Measurements from ENCODE around the gene KRTAP10-8.
"Not testable (repeated sequence)": the region's sequence is repeated elsewhere in the genome, so short reads cannot be mapped to it uniquely, and the experiment has no call there.

KRTAP10-8 gene

GRCh38 chr21:44644878-44645277 lies 33.0 kb downstream of the KRTAP10-8 start:
- TF ChIP-seq CTCF (IDR thresholded peaks at IDR 0.05; ENCODE audit: low read length, missing control alignments) = no peak
- DNase-seq (ENCODE audit: low read depth) = no peak

DNA sequence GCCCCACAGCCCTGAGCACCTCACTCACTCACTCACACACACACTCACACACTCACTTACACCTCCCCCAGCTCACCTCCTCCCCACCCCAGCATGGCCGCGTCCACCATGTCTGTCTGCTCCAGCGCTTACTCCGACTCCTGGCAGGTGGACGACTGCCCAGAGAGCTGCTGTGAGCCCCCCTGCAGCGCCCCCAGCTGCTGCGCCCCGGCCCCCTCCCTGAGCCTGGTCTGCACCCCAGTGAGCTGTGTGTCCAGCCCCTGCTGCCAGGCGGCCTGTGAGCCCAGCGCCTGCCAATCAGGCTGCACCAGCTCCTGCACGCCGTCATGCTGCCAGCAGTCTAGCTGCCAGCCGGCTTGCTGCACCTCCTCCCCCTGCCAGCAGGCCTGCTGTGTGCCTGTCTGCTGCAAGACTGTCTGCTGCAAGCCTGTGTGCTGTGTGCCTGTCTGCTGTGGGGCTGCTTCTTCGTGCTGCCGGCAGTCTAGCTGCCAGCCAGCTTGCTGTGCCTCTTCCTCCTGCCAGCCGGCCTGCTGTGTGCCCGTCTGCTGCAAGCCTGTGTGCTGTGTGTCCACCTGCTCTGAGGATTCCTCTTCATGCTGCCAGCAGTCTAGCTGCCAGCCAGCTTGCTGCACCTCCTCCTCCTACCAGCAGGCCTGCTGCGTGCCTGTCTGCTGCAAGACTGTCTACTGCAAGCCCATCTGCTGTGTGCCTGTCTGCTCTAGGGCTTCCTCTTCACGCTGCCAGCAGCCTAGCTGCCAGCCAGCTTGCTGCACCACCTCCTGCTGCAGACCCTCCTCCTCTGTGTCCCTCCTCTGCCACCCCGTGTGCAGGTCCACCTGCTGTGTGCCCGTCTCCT lies 34.7 kb downstream of the KRTAP10-8 start, which contains the start of gene KRTAP10-11:
Gene KRTAP10-11 (plus strand): TSS at position 49 of the 856 bp plus-strand sequence. CDS start 45 bp downstream, at position 94.
- not testable (repeated sequence) for DNase-seq (ENCODE audit: low read depth); H3K4me3 ChIP-seq (replicated peaks; ENCODE audit: low read depth, low read length)

More at GRCh38 chr21:44644878-44645277, 33.0 kb downstream of the KRTAP10-8 start:
- H3K4me3 ChIP-seq (replicated peaks; ENCODE audit: low read depth, low read length) = no peak overlapping the region

DNA sequence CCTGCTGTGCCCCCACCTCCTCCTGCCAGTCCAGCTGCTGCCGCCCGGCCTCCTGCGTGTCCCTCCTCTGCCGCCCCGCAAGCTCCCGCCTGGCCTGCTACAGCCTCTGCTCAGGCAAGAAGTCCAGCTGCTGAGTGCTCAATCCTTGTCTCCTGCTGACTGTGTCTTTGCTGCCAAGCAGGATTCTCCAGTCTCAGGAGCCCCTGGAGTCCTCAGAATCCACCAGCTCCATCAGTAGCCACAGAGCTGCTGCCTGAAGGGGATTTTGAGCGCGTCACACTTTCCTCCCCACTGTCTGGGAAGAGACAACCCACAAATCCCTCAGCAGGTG lies 35.3 kb downstream of the KRTAP10-8 start:
- no peak for DNase-seq (ENCODE audit: low read depth)
- TF ChIP-seq CTCF (IDR thresholded peaks at IDR 0.05; ENCODE audit: low read length, missing control alignments) = no peak
- no peak overlapping the region for H3K4me3 ChIP-seq (replicated peaks; ENCODE audit: low read depth, low read length)

DNA sequence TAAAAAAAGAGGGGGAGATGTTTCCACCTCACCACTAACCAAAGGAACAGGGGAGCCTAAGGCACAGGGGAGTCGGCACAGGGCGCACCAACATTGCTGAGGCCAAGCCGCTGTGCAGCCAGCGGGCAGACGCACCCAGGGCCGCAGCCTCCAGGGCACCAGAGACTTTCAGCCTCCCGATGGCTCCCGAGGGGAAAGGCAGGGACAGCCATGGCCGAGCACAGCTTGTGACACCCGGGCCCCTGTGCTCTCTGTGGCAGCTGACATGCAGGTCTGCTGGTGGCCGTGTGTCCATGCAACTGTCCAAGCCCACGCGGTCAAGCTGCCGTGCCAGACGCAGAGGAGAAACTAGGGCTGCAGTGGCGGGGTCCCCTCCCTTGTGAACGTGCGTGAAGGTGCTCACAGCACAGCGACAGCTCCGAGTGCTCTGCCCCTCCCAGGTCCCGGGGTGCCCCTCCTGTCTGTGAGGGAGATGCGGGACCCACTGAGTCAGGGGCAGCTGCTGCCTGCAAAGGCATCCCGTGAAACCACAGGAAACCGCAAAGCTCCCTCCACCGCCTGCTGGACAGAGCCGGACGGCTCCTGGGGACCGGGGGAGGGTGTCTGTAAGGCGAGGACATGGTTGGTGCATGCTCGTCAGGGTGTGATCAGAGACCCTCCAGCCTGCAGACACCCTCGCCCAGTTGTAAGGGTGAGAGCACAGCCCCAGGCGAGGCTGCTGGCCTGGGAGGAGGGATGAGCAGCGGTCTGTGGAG lies 36.9 kb downstream of the KRTAP10-8 start:
- DNase-seq (ENCODE audit: low read depth) = no peak
- no peak overlapping the region for H3K4me3 ChIP-seq (replicated peaks; ENCODE audit: low read depth, low read length)
- TF ChIP-seq CTCF (IDR thresholded peaks at IDR 0.05; ENCODE audit: low read length, missing control alignments) = no peak

GRCh38 chr21:44649521-44650100 lies 37.7 kb downstream of the KRTAP10-8 start:
- no peak for DNase-seq (ENCODE audit: low read depth)
- no peak for TF ChIP-seq CTCF (IDR thresholded peaks at IDR 0.05; ENCODE audit: low read length, missing control alignments)
- H3K4me3 ChIP-seq (replicated peaks; ENCODE audit: low read depth, low read length) = no peak overlapping the region

- TF ChIP-seq CTCF (IDR thresholded peaks at IDR 0.05; ENCODE audit: low read length, missing control alignments) = no peak
- H3K4me3 ChIP-seq (replicated peaks; ENCODE audit: low read depth, low read length) = no peak overlapping the region
- no peak for DNase-seq (ENCODE audit: low read depth)
Measured at GRCh38 chr21:44650265-44650972, 38.5 kb downstream of the KRTAP10-8 start.
